Measurements from ENCODE around the gene MRPL9. TPM values are rescaled to one million over a fixed set of nuclear protein-coding genes. Genes with fewer than 3 reads are reported as not detected.

MRPL9 gene
- total RNA-seq, 1 experiment from 2014 or later, result 122 TPM

DNA sequence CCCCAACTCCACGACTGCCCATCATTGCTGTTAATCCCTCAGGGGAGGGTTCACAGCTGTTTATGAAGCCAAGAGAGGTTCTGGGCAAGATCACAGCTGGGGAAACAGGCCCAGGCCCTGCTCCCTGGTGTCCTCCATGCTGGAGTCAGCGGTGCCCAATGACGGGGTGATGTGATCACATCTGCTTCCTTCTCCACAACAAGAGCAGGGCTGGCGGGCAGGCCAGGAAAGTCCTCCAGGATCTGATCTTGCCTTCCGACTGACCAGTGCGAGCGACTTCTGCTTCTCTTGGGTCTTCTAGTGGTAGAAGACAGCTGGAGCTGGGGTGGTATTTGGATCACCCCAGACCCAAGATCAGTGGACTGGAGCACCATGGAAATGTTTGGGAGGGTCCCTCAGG is 42.9 kb upstream of the MRPL9 start:
- H3K27me3 Mint-ChIP-seq (ENCODE audit: insufficient read depth, unreplicated experiment), result peaks cover 9% of the 10 kb centered on the region
- POLR2A ChIA-PET, result no interaction called here
- no peak overlapping the region for H3K27ac Mint-ChIP-seq (ENCODE audit: unreplicated experiment)
- H3K4me3 ChIP-seq (ENCODE audit: low read depth, low read length), result no peak overlapping the region
- CTCF ChIA-PET, result no interaction called here
- H3K36me3 ChIP-seq (ENCODE audit: control insufficient read depth, insufficient read depth, low read length), result no peaks in the 10 kb centered on the region
- no peaks in the 10 kb centered on the region for H3K9me3 Mint-ChIP-seq (ENCODE audit: unreplicated experiment)
- no peak for DNase-seq
- H3K36me3 Mint-ChIP-seq (ENCODE audit: insufficient read depth, unreplicated experiment), result no peaks in the 10 kb centered on the region
- H3K4me1 Mint-ChIP-seq (ENCODE audit: low read depth, unreplicated experiment), result peaks cover 10% of the 10 kb centered on the region
- no peaks in the 10 kb centered on the region for H3K9me3 ChIP-seq
- no peaks in the 10 kb centered on the region for H3K4me1 ChIP-seq
- TF ChIP-seq, protein P1, sequence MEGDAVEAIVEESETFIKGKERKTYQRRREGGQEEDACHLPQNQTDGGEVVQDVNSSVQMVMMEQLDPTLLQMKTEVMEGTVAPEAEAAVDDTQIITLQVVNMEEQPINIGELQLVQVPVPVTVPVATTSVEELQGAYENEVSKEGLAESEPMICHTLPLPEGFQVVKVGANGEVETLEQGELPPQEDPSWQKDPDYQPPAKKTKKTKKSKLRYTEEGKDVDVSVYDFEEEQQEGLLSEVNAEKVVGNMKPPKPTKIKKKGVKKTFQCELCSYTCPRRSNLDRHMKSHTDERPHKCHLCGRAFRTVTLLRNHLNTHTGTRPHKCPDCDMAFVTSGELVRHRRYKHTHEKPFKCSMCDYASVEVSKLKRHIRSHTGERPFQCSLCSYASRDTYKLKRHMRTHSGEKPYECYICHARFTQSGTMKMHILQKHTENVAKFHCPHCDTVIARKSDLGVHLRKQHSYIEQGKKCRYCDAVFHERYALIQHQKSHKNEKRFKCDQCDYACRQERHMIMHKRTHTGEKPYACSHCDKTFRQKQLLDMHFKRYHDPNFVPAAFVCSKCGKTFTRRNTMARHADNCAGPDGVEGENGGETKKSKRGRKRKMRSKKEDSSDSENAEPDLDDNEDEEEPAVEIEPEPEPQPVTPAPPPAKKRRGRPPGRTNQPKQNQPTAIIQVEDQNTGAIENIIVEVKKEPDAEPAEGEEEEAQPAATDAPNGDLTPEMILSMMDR (IDR thresholded peaks at IDR 0.05; ENCODE audit: insufficient read depth in 1 of 2, low read depth in 1 of 2, low read length in 1 of 2, severe bottlenecking in 1 of 2, unreplicated experiment in 1 of 2), result no peak
- no TSS peak for BruUV-seq (replicated peaks)
- intact Hi-C loops (cut with micrococcal nuclease; ENCODE audit: unreplicated experiment), result no loop called here
- no peaks in the 10 kb centered on the region; the same call in 1 of the 2 replicates for H3K27me3 ChIP-seq (replicated peaks; ENCODE audit: control insufficient read depth, insufficient read depth, low read length)
- no peak overlapping the region for H3K4me3 Mint-ChIP-seq (ENCODE audit: unreplicated experiment)

- Histone ChIP-seq H3K36me3 (ENCODE audit: control insufficient read depth, insufficient read depth, low read length) (no peaks in the 10 kb centered on the region), H3K4me3 (ENCODE audit: low read depth, low read length) (no peak within 1 kb of the TSS), H3K4me1 (no peaks in the 10 kb centered on the region), H3K27me3 (replicated peaks; ENCODE audit: control insufficient read depth, insufficient read depth, low read length) (no peaks in the 10 kb centered on the region; the same call in 1 of the 2 replicates), H3K9me3 (no peaks in the 10 kb centered on the region)
- intact Hi-C loops (cut with micrococcal nuclease; ENCODE audit: unreplicated experiment), result no loop called here
- ChIA-PET POLR2A (no interaction called here), CTCF (no interaction called here)
- Mint-ChIP-seq H3K27me3 (ENCODE audit: insufficient read depth, unreplicated experiment) (peaks cover 9% of the 10 kb centered on the region), H3K9me3 (ENCODE audit: unreplicated experiment) (no peaks in the 10 kb centered on the region), H3K4me3 (ENCODE audit: unreplicated experiment) (no peak within 1 kb of the TSS), H3K36me3 (ENCODE audit: insufficient read depth, unreplicated experiment) (no peaks in the 10 kb centered on the region), H3K4me1 (ENCODE audit: low read depth, unreplicated experiment) (peaks cover 8% of the 10 kb centered on the region), H3K27ac (ENCODE audit: unreplicated experiment) (no peak within 1 kb of the TSS)
- no peak for DNase-seq
- no TSS peak for BruUV-seq (replicated peaks)
- TF ChIP-seq, protein P1 (IDR thresholded peaks at IDR 0.05; ENCODE audit: insufficient read depth in 1 of 2, low read depth in 1 of 2, low read length in 1 of 2, severe bottlenecking in 1 of 2, unreplicated experiment in 1 of 2), result no peak
Observed at GRCh38 chr1:151805066-151805820, 41.9 kb upstream of the MRPL9 start, which contains the start of gene LINGO4. Gene LINGO4, minus strand, starts transcription at chr1:151805419. Its CDS starts 2,715 bp downstream, at chr1:151802704.

- BruUV-seq (replicated peaks), result no TSS peak
- ChIA-PET CTCF (no interaction called here), POLR2A (no interaction called here)
- TF ChIP-seq, protein P1 (IDR thresholded peaks at IDR 0.05; ENCODE audit: insufficient read depth in 1 of 2, low read depth in 1 of 2, low read length in 1 of 2, severe bottlenecking in 1 of 2, unreplicated experiment in 1 of 2), result no peak
- Histone ChIP-seq H3K4me1 (no peaks in the 10 kb centered on the region), H3K9me3 (no peaks in the 10 kb centered on the region), H3K36me3 (ENCODE audit: control insufficient read depth, insufficient read depth, low read length) (no peaks in the 10 kb centered on the region), H3K27me3 (replicated peaks; ENCODE audit: control insufficient read depth, insufficient read depth, low read length) (no peaks in the 10 kb centered on the region; the same call in 1 of the 2 replicates), H3K4me3 (ENCODE audit: low read depth, low read length) (no peak overlapping the region)
- intact Hi-C loops (cut with micrococcal nuclease; ENCODE audit: unreplicated experiment), result loop anchor here (5.0 kb wide), 1 partner anchor 48 kb away; the partner anchor contains the start of gene THEM5
- H3K27ac Mint-ChIP-seq (ENCODE audit: unreplicated experiment), result no peak overlapping the region
- H3K4me1 Mint-ChIP-seq (ENCODE audit: low read depth, unreplicated experiment), result no peaks in the 10 kb centered on the region
- no peaks in the 10 kb centered on the region for H3K9me3 Mint-ChIP-seq (ENCODE audit: unreplicated experiment)
- DNase-seq, result no peak
- H3K36me3 Mint-ChIP-seq (ENCODE audit: insufficient read depth, unreplicated experiment), result no peaks in the 10 kb centered on the region
- no peak overlapping the region for H3K4me3 Mint-ChIP-seq (ENCODE audit: unreplicated experiment)
- H3K27me3 Mint-ChIP-seq (ENCODE audit: insufficient read depth, unreplicated experiment), result peaks cover 9% of the 10 kb centered on the region
Observed at GRCh38 chr1:151803915-151804314, 40.6 kb upstream of the MRPL9 start.

Measured in Caco-2 (cell line).